HG03097 (cell line): ENCODE data around the gene ELL2.
A peak's percentile ranks its signal among the peaks of the same experiment; 100 is the strongest.
"Not testable (repeated sequence)": the region's sequence is repeated elsewhere in the genome, so short reads cannot be mapped to it uniquely, and the experiment has no call there.

Experiments
- ATAC-seq: cut with Tn5 transposase; IDR thresholded peaks from one replicate; pipeline ENCODE4 v1.9.1; 2021; ENCODE audit not compliant: unreplicated experiment, low FRiP score

Gene ELL2

DNA sequence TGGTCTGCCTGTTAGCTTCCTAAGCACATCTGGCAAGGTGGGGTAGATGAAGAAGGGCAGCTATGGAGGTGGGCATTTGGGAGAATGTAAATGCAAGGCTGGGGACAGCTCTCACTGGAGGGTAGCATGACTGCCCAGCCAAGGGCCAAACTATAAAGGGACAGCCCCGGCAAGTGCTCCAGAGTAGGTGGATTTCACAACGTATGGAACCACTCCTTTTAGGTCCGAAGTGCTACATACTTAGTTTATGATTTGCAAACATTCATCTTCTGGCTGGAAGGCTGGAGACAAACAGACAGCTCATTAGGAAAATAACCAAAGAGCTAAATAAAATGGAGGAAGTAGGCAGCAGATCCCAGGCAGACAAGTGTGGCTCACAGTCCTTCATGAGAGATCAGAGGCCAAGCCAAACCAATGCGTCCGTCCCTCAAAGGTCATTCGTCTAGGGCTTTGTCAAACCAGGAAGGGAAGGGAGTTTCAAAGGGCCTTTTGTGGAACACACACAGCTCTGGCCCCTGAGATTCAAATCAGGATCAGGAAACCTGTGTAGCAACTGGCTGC is 96.6 kb downstream of the ELL2 start:
- ATAC-seq: no peak

DNA sequence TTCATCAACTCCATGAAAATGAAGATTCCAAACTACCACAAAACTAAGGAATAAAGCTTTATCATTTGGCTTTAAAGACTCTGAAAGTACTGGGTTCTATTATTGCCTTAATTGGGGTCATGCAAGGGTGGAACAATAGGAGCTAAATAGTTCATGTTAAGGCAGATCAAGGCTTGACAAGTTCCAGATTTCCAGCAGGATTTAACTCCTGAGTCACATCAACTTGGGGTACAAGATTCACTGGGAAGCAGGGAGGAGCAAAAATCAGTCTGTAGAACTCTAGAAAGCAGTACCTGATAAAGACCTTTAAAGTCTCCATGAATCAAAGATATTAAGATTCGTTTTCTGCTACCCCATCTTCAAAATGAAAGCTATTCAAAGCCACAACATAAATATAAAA is 97.2 kb downstream of the ELL2 start:
- no peak for ATAC-seq

DNA sequence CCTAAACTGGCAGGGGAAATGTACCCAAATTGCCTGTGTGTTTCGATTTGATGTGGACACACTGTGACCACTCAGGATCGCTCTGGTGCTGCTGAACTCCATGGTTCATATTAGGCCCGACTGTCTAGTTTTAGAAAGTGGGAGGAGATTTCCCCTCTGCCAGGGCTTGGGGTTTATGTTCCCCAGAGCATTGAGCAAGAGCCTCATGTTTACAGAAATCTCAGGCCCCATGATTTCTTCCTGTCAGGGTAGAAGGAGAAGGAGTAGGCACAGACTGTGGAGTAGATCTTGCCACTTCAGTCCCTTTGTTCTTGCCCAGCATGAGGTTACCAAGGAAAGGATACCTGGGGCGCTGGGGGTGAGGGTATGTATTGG is 98.3 kb downstream of the ELL2 start:
- ATAC-seq: no peak

DNA sequence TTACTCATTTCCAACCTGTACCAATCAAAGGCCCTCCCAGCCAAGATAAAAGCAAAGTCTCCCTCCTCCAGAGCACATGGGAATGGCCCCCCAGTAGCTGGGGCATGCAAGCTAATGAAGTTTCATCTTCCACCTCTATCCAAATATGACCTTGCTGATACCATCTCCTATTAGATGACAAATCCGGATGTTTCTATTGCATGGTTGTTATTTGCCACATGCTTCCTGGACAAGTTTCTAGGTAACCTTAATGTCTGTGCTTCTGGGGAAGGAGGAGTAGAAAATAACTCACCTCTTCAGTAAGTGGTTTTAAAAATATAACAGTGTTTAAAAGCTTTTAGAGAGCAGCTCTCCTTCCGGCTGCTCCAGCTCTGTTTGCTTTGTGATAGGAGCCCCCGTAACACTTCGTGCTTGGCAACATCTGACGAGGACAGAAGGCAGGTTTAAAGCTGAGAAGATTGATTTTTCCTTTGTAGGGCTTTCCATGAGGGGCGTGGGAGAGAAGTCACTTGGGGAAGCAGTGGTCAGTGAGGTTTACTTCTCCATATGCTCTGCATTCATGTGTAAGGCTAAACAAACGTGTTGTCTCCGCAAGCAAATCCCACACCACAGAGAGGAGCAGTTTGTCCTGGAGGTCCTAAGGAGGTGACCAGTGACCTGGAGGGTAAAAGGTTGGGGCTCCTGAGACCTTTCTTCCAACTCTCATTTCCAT is 98.8 kb downstream of the ELL2 start:
- no peak for ATAC-seq

- ATAC-seq: no peak
These were observed 99.6 kb downstream of the ELL2 start for GRCh38 chr5:95861864-95862561.

DNA sequence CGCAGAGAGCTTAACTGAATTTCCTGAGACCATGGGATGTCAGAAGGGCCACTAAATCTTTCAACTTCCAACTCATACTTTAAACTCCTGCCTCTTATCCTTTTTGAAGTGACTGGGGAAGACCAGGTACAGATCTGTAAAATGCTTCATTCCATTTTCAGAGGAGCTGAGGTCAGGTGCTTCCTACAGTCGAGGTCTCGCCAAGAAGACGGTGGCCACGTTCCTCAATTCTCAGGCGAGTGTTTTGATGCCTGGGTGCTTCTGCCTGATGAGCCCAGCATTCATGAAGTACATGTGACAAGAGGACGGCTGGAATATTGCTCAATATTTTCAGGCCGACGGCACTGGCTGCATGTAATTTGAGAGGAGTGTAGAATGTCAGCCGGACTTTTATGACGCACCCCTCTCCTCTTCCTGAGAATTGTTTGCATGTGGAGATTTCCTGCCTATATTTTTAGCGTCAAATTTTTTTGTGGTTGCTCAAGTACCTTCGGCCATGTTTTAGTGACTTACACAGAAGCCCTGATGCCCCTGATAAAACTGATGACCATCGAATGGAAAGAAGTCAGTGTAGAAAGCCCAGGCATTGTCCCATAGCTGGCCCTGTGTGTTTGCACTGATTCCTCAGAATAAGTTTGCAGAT is 100.3 kb downstream of the ELL2 start:
- ATAC-seq: no peak

DNA sequence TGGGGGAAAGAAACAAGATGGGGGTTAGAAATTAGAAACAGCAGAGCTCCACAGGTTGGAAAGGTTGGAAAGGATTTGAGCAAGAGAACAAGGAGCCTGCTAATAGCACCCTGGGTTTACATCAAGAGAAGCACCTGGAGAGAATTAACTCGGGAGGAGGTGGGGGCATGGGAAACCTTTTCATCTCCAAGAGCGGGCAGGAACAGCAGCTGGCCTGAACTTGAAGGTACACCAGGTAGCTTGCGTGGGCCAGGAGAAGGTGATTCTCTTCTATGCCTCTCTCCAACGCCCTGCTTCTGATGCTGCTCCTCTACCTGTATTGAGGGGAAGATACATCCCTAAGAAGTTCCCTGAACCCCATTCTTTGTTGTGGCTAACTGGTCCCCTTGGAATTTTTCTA is 102.0 kb downstream of the ELL2 start:
- ATAC-seq: no peak

GRCh38 chr5:95858661-95859595 is 102.7 kb downstream of the ELL2 start:
- peak; percentile 75 for ATAC-seq

GRCh38 chr5:95858023-95858461 is 103.6 kb downstream of the ELL2 start:
- ATAC-seq: no peak

- ATAC-seq: no peak
These were observed 104.3 kb downstream of the ELL2 start for GRCh38 chr5:95857185-95857945.

DNA sequence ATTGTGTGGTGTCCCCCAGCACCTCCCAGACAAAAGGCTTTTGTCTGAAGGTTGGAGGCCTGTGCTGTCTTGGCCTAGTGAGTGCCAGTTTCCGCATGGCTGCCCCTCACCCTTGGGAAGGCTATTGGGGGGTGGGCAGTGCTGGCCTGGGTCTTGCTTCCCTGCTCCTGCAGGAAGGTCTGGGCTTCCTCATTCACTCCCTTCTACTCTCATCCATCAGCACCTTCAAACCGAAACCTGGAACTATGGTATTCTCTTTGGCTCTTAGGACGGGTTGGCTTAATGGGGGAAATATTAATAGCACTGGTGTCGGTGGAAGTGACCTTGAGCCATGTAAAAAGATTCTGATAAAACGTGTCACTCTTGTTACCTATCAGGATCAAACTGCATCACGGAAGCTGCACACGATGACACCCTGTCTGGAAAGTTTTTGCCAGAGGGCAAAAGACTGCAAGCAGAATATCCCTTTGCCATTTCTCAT is 105.1 kb downstream of the ELL2 start:
- no peak for ATAC-seq

GRCh38 chr5:95853490-95853889 is 108.2 kb downstream of the ELL2 start:
- ATAC-seq: no peak

DNA sequence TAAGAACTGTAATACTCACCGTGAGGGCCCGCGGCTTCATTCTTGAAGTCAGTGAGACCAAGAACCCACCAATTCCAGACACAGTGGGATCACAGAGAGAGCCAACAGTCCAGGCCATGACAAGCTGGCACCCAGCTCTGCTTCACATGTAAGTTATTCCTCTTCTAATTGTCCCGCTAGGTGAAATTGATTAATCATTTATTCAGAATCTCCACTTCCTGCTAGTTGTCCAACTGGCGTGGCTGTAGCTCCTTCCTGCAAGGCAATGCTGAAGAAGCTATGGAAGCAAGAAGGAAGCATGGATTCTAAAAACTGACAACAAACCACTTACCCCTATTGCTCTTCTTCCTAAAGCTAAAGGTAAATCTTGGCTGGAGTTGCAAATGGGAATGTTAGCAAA is 109.1 kb downstream of the ELL2 start:
- no peak for ATAC-seq

- ATAC-seq: not testable (repeated sequence)
These were observed 110.5 kb downstream of the ELL2 start for GRCh38 chr5:95851141-95851540.

DNA sequence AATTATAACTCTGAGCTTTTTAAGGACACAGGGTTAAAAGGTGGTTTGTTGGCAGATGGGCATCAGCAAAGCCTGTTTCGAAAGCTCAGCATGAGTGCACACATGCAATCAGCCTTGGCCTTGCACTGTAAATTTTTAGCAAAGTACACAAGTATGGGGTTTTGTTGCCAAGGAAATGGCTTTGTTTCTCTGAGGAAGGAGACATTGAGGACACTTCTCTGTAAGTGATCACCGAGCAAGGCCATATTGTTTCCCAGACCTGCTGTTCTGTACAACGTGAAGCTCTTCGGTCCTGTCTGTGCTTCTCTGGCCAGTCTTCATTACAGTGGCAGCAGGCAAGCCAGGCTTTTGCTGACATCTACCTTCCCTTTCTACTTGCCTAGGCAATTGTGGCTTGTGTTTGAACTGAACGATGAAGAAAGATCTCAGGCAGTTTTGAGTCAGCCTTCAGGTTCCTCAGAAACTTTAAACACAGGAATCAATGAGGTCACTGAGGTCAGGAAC is 111.2 kb downstream of the ELL2 start:
- no peak for ATAC-seq

GRCh38 chr5:95848701-95849100 is 113.0 kb downstream of the ELL2 start:
- ATAC-seq: no peak

DNA sequence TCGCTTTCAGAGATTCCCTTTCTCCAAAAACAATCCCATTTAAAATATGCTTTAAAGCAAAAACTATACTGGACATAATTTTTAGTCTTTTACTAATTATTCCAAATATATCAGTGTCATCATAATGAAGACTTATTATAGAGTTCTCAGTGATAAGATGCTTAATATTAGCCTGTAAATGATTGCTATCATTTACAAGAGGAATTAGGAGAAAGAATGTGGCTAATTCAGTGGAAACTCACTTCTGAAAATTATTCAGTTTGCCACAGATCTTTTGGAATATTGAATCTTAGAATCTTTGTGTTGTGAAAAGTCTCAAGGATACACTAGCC is 114.4 kb downstream of the ELL2 start:
- ATAC-seq: no peak

GRCh38 chr5:95846554-95847260 is 114.9 kb downstream of the ELL2 start:
- peak; percentile 44 for ATAC-seq

- ATAC-seq: no peak
These were observed 116.3 kb downstream of the ELL2 start for GRCh38 chr5:95845391-95845790.
